Subcutaneous abdominal adipose tissue (tissue), 5 donors: ENCODE measurements around the gene PCDHGA4.
"Not testable (repeated sequence)": the region's sequence is repeated elsewhere in the genome, so short reads cannot be mapped to it uniquely, and the experiment has no call there.

ENCODE experiments used
- H3K27ac ChIP-seq: one replicate; pipeline ENCODE4 v1.7.0; 2013; ENCODE audit warnings: low read depth, mild to moderate bottlenecking, inconsistent platforms, low read length, moderate library complexity
- H3K27me3 ChIP-seq, 5 donors: one replicate each; pipeline ENCODE4 v1.7.0; 2013; ENCODE audit warnings: low read length in 5 of 5, inconsistent platforms in 1 of 5; ENCODE audit not compliant: control insufficient read depth in 5 of 5, insufficient read depth in 4 of 5
- H3K36me3 ChIP-seq, 5 donors: one replicate each; pipeline ENCODE4 v1.7.0; 2013; ENCODE audit warnings: low read length in 5 of 5; ENCODE audit not compliant: control insufficient read depth in 5 of 5, insufficient read depth in 5 of 5
- H3K4me1 ChIP-seq, 5 donors: one replicate each; pipeline ENCODE4 v1.7.0; 2013; ENCODE audit warnings: low read length in 5 of 5, mild to moderate bottlenecking in 3 of 5, moderate library complexity in 1 of 5; ENCODE audit not compliant: control insufficient read depth in 5 of 5, insufficient read depth in 5 of 5
- H3K4me3 ChIP-seq, 5 donors: one replicate each; pipeline ENCODE4 v1.7.0; 2013; ENCODE audit warnings: low read length in 5 of 5, low read depth in 1 of 5
- H3K9ac ChIP-seq, 5 donors: one replicate each; pipeline ENCODE4 v1.7.0; 2013; ENCODE audit warnings: low read length in 5 of 5, mild to moderate bottlenecking in 4 of 5, moderate library complexity in 3 of 5
- H3K9me3 ChIP-seq, 5 donors: one replicate each; pipeline ENCODE4 v1.7.0; 2013; ENCODE audit warnings: low read length in 5 of 5; ENCODE audit not compliant: control insufficient read depth in 5 of 5
- donor health status: healthy.
- donor health status: healthy.
- donor health status: healthy.
- donor health status: healthy.
- donor health status: healthy.

The PCDHGA4 gene

GRCh38 chr5:141394401-141395187, 39.8 kb downstream of the PCDHGA4 start:
- not testable (repeated sequence) for H3K4me1 ChIP-seq, H3K27ac ChIP-seq, H3K9ac ChIP-seq, H3K36me3 ChIP-seq
- Histone ChIP-seq H3K9me3 (peaks cover 33 to 75% (median 54%) of the 10 kb centered on the region in 5 donors), H3K27me3 (peaks cover 0 to 14% (median 6%) of the 10 kb centered on the region in 5 donors), H3K4me3 (peak overlapping the region in 3 of 5 donors; percentile 11 to 35 (median 28))

DNA sequence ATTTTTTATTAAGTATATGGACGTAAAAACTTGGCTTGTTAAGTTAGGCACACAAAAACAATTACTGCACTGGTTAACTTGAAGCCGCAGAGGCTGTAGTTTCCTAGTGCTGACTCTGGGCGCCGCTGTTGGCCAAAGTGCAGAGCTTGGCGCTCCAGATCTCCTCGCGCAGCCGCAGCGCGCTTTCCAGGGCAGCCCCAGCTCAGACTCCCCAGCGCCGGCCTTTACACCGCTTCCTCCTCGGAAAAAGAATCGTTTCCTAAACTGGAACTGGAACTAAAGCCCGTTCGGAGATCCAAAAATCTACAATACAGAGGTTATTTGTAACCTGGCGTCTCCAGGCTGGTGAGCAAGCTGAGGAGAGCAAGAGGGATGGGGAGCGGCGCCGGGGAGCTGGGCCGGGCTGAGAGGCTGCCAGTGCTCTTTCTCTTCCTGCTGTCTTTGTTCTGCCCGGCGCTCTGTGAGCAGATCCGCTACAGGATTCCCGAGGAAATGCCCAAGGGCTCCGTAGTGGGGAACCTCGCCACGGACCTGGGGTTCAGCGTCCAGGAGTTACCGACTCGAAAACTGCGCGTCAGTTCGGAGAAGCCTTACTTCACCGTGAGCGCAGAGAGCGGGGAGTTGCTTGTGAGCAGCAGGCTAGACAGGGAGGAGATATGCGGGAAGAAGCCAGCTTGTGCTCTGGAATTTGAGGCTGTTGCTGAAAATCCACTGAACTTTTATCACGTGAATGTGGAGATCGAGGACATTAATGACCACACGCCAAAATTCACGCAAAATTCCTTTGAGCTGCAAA, 43.1 kb downstream of the PCDHGA4 start, which contains the start of gene PCDHGB5:
Gene PCDHGB5 (plus strand): TSS at position 192 of the 796 bp plus-strand sequence. CDS start 181 bp downstream, at position 373.
- peak within 1 kb of the TSS; percentile 40 to 60 (median 55) for H3K4me3 ChIP-seq
- H3K27ac ChIP-seq, H3K36me3 ChIP-seq, H3K9ac ChIP-seq: not testable (repeated sequence)
- peaks cover 26 to 70% (median 53%) of the 10 kb centered on the region in 5 donors for H3K9me3 ChIP-seq
- H3K4me1 ChIP-seq: peaks cover 0 to 10% (median 2%) of the 10 kb centered on the region in 5 donors
- peaks cover 0 to 14% (median 6%) of the 10 kb centered on the region in 5 donors for H3K27me3 ChIP-seq

DNA sequence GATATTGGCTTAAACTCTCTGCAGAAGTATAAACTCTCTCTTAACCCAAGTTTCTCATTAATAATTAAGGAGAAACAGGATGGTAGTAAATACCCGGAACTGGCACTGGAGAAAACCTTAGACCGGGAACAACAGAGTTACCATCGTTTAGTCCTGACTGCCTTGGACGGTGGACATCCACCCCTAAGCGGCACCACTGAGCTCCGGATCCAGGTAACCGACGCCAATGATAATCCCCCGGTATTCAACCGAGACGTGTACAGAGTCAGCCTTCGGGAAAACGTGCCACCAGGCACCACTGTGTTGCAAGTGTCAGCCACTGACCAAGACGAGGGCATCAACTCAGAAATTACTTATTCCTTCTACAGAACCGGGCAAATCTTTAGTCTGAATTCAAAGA, 43.8 kb downstream of the PCDHGA4 start:
- no peak overlapping the region for H3K27ac ChIP-seq
- no peaks in the 10 kb centered on the region for H3K36me3 ChIP-seq
- no peak overlapping the region for H3K9ac ChIP-seq
- peaks cover 27 to 70% (median 53%) of the 10 kb centered on the region in 5 donors for H3K9me3 ChIP-seq
- peaks cover 0 to 10% (median 5%) of the 10 kb centered on the region in 5 donors for H3K27me3 ChIP-seq
- H3K4me3 ChIP-seq: peak overlapping the region; percentile 39 to 60 (median 45)
- peaks cover 0 to 10% (median 6%) of the 10 kb centered on the region in 5 donors for H3K4me1 ChIP-seq

DNA sequence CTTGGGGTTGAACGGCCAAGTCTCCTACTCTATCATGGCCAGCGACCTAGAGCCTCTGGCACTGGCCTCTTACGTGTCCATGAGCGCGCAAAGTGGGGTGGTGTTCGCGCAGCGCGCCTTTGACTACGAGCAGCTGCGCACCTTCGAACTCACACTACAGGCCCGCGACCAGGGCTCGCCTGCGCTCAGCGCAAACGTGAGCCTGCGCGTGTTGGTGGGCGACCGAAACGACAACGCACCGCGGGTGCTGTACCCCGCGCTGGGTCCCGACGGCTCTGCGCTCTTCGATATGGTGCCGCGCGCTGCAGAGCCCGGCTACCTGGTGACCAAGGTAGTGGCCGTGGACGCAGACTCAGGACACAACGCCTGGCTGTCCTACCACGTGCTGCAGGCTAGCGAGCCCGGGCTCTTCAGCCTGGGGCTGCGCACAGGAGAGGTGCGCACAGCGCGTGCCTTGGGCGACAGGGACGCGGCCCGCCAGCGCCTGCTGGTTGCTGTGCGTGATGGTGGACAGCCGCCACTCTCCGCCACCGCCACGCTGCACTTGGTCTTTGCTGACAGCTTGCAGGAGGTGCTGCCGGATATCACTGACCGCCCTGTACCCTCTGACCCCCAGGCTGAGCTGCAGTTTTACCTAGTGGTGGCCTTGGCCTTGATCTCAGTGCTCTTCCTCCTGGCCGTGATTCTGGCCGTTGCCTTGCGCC, 44.9 kb downstream of the PCDHGA4 start:
- Histone ChIP-seq H3K9me3 (peaks cover 29 to 70% (median 54%) of the 10 kb centered on the region in 5 donors), H3K4me3 (peak overlapping the region in 4 of 5 donors; percentile 32 to 60 (median 42)), H3K9ac (no peak overlapping the region), H3K4me1 (peaks cover 0 to 10% (median 6%) of the 10 kb centered on the region in 5 donors), H3K27me3 (peaks cover 0 to 7% (median 6%) of the 10 kb centered on the region in 5 donors), H3K36me3 (no peaks in the 10 kb centered on the region), H3K27ac (no peak overlapping the region)

DNA sequence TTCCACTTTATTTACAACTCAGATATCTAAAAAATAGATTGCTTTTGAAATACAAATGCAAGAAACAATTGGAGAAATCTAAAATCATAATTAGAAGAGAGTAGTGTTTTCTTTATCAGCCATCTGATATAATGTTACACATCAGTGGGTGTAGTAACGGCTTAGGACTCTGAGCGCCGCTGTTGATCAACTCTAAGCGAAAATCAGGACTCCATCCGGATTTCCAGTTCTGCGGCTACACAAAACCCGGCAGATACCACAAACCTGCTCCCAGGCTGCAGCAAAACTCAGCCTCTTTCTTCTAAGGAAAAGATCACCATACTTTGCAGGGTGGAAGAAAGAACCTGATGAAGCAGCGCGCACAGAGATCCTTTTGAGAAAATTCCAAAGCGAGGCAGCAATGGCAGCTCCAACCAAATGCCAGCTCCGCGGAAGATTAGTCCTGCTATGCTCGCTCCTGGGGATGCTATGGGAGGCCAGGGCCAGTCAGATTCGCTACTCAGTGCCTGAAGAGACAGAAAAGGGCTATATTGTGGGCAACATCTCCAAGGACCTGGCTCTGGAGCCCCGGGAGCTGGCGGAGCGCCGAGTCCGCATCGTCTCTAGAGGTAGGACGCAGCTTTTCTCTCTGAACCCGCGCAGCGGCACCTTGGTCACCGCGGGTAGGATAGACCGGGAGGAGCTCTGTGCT, 47.9 kb downstream of the PCDHGA4 start, which contains the start of gene PCDHGA9:
Gene PCDHGA9 (plus strand): TSS at position 226 of the 691 bp plus-strand sequence. CDS start 175 bp downstream, at position 401.
- H3K4me1 ChIP-seq: peaks cover 0 to 10% (median 6%) of the 10 kb centered on the region in 5 donors
- H3K27me3 ChIP-seq: peaks cover 0 to 7% (median 3%) of the 10 kb centered on the region in 5 donors
- H3K27ac ChIP-seq: no peak within 1 kb of the TSS
- no peak within 1 kb of the TSS for H3K9ac ChIP-seq
- H3K4me3 ChIP-seq: peak within 1 kb of the TSS; percentile 54 to 68 (median 62)
- H3K36me3 ChIP-seq: no peaks in the 10 kb centered on the region
- peaks cover 36 to 68% (median 63%) of the 10 kb centered on the region in 5 donors for H3K9me3 ChIP-seq

DNA sequence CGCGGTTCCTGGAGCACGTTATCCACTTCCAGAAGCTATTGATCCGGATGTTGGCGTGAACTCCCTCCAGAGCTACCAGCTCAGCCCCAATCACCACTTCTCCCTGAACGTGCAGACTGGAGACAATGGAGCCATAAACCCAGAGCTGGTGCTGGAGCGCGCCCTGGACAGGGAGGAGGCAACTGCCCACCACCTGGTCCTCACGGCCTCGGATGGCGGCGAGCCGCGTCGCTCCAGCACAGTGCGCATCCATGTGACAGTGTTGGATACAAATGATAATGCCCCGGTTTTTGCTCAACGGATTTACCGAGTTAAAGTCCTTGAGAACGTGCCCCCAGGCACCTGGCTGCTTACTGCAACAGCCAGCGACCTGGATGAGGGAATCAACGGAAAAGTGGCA, 48.6 kb downstream of the PCDHGA4 start:
- Histone ChIP-seq H3K27me3 (peaks cover 0 to 7% (median 3%) of the 10 kb centered on the region in 5 donors), H3K27ac (no peak overlapping the region), H3K9me3 (peaks cover 36 to 72% (median 68%) of the 10 kb centered on the region in 5 donors), H3K4me1 (peaks cover 0 to 11% (median 10%) of the 10 kb centered on the region in 5 donors), H3K9ac (no peak overlapping the region), H3K36me3 (no peaks in the 10 kb centered on the region), H3K4me3 (peak overlapping the region in 4 of 5 donors; percentile 54 to 66 (median 60))
